Uterus (tissue), 2 donors: ENCODE measurements around the gene PDGFRB.

ENCODE experiments used
- CTCF ChIP-seq, 4 experiments: fragments of 200-600 bp in 2 of 4; fragments of 450-650 bp in 2 of 4; sonication (generic) in 2 of 4; IDR thresholded peaks; one replicate each; pipeline ENCODE4 v1.5.1; 2016 to 2019; ENCODE audit warnings: antibody characterized with exemption in 4 of 4, mild to moderate bottlenecking in 2 of 4, moderate library complexity in 1 of 4
- POLR2A ChIP-seq, 2 donors: fragments of 450-650 bp; IDR thresholded peaks; one replicate each; pipeline ENCODE4 v1.6.1; 2016; ENCODE audit warnings: antibody characterized with exemption in 2 of 2, mild to moderate bottlenecking in 1 of 2, moderate library complexity in 1 of 2

- TF ChIP-seq POLR2A (IDR thresholded peaks at IDR 0.05) (no peak), CTCF (IDR thresholded peaks at IDR 0.05) (no peak)
These were observed 8.0 kb downstream of the PDGFRB start for GRCh38 chr5:150147670-150148069.
